Measurements from ENCODE around the gene PCBP3. TPM values are rescaled to one million over a fixed set of nuclear protein-coding genes. Genes with fewer than 3 reads are reported as not detected.

PCBP3 gene
- total RNA-seq, 1 experiment from 2014 or later = 10.9 TPM

DNA sequence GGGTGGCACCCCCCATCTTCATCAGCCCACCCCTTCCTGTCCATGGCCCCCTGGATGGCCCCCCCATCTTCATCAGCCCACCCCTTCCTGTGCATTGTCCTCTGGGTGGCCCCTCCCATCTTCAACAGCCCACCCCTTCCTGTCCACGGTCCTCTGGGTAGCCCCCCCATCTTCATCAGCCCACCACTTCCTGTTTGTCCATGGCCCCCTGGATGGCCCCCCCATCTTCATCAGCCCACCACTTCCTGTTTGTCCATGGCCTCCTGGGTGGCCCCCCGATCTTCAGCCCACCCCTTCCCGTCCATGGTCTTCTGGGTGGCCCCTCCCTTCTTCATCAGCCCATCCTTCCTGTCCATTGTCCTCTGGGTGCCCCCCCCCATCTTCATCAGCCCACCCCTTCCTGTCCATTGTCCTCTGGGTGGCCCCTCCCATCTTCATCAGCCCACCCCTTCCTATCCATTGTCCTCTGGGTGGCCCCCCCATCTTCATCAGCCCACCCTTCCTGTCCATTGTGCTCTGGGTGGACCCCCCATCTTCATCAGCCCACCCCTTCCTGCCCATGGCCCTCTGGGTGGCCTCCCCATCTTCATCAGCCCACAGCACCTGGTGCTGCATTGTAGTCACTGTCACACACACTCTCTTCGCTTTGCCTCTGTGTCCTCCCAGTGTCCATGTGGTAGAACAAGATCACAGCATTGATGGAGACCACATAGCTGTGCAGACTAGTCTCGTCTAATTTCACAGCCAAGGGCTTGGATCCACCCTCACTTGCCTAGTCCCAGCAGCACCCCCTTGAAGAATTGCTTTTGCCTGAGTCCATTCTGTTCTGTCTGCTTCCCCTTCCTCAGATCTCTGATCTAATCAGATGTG lies 95.9 kb downstream of the PCBP3 start:
- H2BK15ac ChIP-seq (ENCODE audit: low read depth, low read length) = no peak overlapping the region
- no CpG with 5 or more reads among the region's 5 CpGs for WGBS (ENCODE audit: extremely low coverage, insufficient read length, low lambda C conversion rate)
- TF ChIP-seq, protein P1, sequence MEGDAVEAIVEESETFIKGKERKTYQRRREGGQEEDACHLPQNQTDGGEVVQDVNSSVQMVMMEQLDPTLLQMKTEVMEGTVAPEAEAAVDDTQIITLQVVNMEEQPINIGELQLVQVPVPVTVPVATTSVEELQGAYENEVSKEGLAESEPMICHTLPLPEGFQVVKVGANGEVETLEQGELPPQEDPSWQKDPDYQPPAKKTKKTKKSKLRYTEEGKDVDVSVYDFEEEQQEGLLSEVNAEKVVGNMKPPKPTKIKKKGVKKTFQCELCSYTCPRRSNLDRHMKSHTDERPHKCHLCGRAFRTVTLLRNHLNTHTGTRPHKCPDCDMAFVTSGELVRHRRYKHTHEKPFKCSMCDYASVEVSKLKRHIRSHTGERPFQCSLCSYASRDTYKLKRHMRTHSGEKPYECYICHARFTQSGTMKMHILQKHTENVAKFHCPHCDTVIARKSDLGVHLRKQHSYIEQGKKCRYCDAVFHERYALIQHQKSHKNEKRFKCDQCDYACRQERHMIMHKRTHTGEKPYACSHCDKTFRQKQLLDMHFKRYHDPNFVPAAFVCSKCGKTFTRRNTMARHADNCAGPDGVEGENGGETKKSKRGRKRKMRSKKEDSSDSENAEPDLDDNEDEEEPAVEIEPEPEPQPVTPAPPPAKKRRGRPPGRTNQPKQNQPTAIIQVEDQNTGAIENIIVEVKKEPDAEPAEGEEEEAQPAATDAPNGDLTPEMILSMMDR (conservative IDR thresholded peaks at IDR 0.05) = no peak

More for the DNA sequence above, 95.9 kb downstream of the PCBP3 start:
- Histone ChIP-seq H3K56ac (ENCODE audit: insufficient read length, low read depth, low read length) (no peak overlapping the region), H3K18ac (ENCODE audit: insufficient read length, low read depth, low read length) (no peak overlapping the region), H3K14ac (ENCODE audit: insufficient read depth, low read length) (no peak overlapping the region), H4K20me1 (ENCODE audit: control insufficient read depth, insufficient read depth, insufficient read length) (no peaks in the 10 kb centered on the region), H2BK12ac (ENCODE audit: insufficient read length, low read depth, low read length) (no peak overlapping the region), H3K9ac (ENCODE audit: extremely low read depth, insufficient read length, low read length) (no peak overlapping the region), H3K27ac (ENCODE audit: insufficient read length, low read depth, low read length) (no peak overlapping the region), H2BK120ac (ENCODE audit: low read depth, low read length, poor library complexity, severe bottlenecking) (no peak overlapping the region), H3K23ac (ENCODE audit: insufficient read length, low read depth, low read length) (no peak overlapping the region), H3K4me1 (ENCODE audit: insufficient read depth, low read length) (no peaks in the 10 kb centered on the region), H2BK20ac (ENCODE audit: low read depth, low read length, poor library complexity, severe bottlenecking) (no peak overlapping the region), H2AFZ (ENCODE audit: low read length) (no peak overlapping the region), H3K23me2 (ENCODE audit: insufficient read length, low read depth, low read length, poor library complexity, severe bottlenecking) (no peaks in the 10 kb centered on the region), H3K4ac (ENCODE audit: low read depth, low read length) (no peak overlapping the region), H4K5ac (ENCODE audit: insufficient read length, low read depth, low read length) (no peak overlapping the region), H3K9me3 (ENCODE audit: control insufficient read depth, low read depth, low read length) (no peaks in the 10 kb centered on the region), H3K79me2 (ENCODE audit: insufficient read depth, low read length) (no peaks in the 10 kb centered on the region), H4K91ac (ENCODE audit: insufficient read length, low read depth, low read length) (no peak overlapping the region), H3K79me1 (ENCODE audit: insufficient read depth, low read depth, low read length, poor library complexity, severe bottlenecking) (no peaks in the 10 kb centered on the region), H4K8ac (replicated peaks; ENCODE audit: insufficient read length, low read depth, low read length) (no peak overlapping the region), H2BK5ac (ENCODE audit: insufficient read length, low read length) (no peak overlapping the region), H2AK5ac (ENCODE audit: insufficient read length, low read length) (no peak overlapping the region), H3T11ph (ENCODE audit: low read length) (no peak overlapping the region), H3K4me2 (ENCODE audit: insufficient read depth, insufficient read length, low read length) (no peak overlapping the region), H3K27me3 (ENCODE audit: insufficient read depth, low read length) (no peaks in the 10 kb centered on the region)
- no peaks in the 10 kb centered on the region for H3K36me3 Mint-ChIP-seq (ENCODE audit: insufficient read depth in 1 of 3, low read depth in 3 of 3)
- H3K27me3 Mint-ChIP-seq (ENCODE audit: low read depth) = no peaks in the 10 kb centered on the region
- no peaks in the 10 kb centered on the region for H3K9me3 Mint-ChIP-seq
- no peak for DNase-seq
- no peaks in the 10 kb centered on the region for H3K4me1 Mint-ChIP-seq
- no peak overlapping the region for H3K4me3 Mint-ChIP-seq
- H3K27ac Mint-ChIP-seq = no peak overlapping the region
